PFSK-1 (cell line): Measurements from ENCODE around the gene NEGR1.

Source experiments
- FOXP2 ChIP-seq: optimal IDR thresholded peaks from 2 replicates; pipeline ENCODE3; 2011; ENCODE audit warnings: borderline replicate concordance, control low read depth, inconsistent platforms; ENCODE audit not compliant: insufficient read depth; ENCODE audit errors: extremely low read length, extremely low read depth
- POLR2AphosphoS5 ChIP-seq: IDR thresholded peaks from 2 replicates; pipeline ENCODE4 v1.6.1; 2012; ENCODE audit warnings: low read depth, mild to moderate bottlenecking, control low read depth, low read length, moderate library complexity
- SIN3A ChIP-seq: IDR thresholded peaks from 2 replicates; pipeline ENCODE4 v1.6.1; 2012; ENCODE audit warnings: mild to moderate bottlenecking, low read length, moderate library complexity, borderline replicate concordance; ENCODE audit not compliant: insufficient read depth
- TAF1 ChIP-seq: IDR thresholded peaks from 2 replicates; pipeline ENCODE4 v1.6.1; 2012; ENCODE audit warnings: low read length, control low read depth, borderline replicate concordance; ENCODE audit not compliant: insufficient read depth
- TF ChIP-seq, protein P1 (sequence below), 2 experiments: IDR thresholded peaks; 2 replicates each; pipeline versions ENCODE4 v1.6.1 to v1.8.0; 2011 to 2012; ENCODE audit warnings: low read depth in 2 of 2, low read length in 2 of 2, control low read depth in 1 of 2, inconsistent platforms in 1 of 2, mild to moderate bottlenecking in 1 of 2, moderate library complexity in 1 of 2; ENCODE audit not compliant: insufficient read depth in 1 of 2

DNA sequence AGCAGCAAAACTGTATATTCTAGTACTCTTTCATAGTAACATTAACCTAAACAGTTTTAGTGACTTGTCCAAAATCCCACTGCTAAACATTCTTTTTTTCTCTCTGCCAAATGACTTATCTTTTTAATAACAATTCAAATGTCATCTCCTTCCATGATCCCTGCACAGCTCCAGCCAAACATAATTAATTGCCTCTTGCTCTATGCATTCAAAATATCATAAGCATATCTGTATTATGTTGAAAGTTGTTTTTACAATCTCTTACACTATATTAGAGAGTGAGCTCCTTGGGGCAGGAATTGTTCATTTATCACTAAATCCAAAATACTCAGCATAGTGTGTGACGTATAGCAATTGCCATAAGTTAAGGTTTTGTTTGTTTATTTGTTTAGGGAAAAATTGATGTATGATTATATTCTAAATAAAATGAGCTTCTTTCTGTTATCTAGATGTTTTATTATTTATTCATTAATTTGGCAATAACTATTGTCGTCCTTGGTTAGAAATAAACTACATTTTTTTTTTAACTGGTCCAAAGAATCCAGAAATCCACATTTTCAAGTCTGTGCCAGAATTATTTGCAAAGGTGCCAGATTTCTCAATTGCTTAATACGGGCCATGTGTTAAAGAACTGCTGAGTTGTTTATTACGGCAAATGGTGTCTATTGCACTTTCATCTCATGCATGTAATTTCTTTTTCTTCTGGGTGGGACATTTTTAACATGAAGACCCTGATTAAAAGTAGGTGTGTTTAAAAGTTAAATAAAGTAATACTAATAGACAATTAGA, 624.3 kb downstream of the NEGR1 start:
- TF ChIP-seq SIN3A = no peak
- TF ChIP-seq POLR2AphosphoS5 = no peak
- TF ChIP-seq, protein P1, sequence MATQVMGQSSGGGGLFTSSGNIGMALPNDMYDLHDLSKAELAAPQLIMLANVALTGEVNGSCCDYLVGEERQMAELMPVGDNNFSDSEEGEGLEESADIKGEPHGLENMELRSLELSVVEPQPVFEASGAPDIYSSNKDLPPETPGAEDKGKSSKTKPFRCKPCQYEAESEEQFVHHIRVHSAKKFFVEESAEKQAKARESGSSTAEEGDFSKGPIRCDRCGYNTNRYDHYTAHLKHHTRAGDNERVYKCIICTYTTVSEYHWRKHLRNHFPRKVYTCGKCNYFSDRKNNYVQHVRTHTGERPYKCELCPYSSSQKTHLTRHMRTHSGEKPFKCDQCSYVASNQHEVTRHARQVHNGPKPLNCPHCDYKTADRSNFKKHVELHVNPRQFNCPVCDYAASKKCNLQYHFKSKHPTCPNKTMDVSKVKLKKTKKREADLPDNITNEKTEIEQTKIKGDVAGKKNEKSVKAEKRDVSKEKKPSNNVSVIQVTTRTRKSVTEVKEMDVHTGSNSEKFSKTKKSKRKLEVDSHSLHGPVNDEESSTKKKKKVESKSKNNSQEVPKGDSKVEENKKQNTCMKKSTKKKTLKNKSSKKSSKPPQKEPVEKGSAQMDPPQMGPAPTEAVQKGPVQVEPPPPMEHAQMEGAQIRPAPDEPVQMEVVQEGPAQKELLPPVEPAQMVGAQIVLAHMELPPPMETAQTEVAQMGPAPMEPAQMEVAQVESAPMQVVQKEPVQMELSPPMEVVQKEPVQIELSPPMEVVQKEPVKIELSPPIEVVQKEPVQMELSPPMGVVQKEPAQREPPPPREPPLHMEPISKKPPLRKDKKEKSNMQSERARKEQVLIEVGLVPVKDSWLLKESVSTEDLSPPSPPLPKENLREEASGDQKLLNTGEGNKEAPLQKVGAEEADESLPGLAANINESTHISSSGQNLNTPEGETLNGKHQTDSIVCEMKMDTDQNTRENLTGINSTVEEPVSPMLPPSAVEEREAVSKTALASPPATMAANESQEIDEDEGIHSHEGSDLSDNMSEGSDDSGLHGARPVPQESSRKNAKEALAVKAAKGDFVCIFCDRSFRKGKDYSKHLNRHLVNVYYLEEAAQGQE (IDR thresholded peaks at IDR 0.05; ENCODE audit: insufficient read depth in 1 of 2, low read depth in 2 of 2, low read length in 2 of 2) = no peak
- no peak for TF ChIP-seq TAF1
- no peak for TF ChIP-seq FOXP2
